ENCODE measurements around the gene AGAP1. TPM values are rescaled to one million over a fixed set of nuclear protein-coding genes. Genes with fewer than 3 reads are reported as not detected.

The AGAP1 gene
- total RNA-seq, 3 donors from 2014 or later (not counting 1 experiment from before 2014, with no cell fraction given): 42.0 to 56.4 (median 45.7) TPM

DNA sequence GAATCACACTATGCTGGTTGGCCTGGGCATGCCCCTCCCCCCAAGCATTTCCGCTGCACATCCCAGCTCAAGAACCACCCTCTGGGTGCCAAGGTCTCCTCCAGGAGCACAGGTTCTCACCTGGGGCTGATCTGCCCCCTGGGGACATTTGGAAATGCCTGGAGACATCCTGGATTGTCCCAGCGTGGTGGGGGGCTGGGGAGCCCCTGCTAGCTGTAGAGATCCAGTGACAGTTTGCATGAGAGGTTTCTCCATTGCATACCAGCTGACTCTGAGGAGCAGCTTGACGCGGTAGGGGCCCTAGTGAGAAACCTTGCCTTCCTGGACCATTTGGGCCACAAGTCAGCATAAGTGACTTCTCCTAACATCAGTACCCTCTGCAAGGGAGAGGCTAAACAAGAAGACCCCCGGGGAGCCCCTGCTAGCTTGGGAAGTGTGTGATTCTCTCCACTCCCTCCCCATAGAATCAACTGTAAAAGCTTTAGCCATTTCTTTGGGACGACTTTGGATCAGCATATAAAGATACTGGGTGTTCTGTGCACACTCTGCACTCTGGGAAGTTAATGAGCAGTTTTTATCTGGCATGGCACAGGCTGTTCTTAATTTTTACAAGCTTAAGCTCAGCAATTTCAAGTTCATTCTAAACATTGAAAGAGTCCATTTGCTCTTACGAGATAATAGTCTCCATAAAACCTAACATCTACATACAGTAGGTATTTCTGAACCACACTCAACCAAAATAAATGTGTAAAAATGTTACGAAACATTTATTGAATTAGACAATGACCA, 580.2 kb downstream of the AGAP1 start:
- no peaks in the 10 kb centered on the region for H3K9me3 ChIP-seq (ENCODE audit: control insufficient read depth, insufficient read depth, low read length)
- no peak for TF ChIP-seq CTCF (IDR thresholded peaks at IDR 0.05)
- H3K4me1 ChIP-seq (ENCODE audit: control insufficient read depth, insufficient read depth, low read length): no peaks in the 10 kb centered on the region
- ATAC-seq (no peak), DNase-seq (no peak)
- H3K27me3 ChIP-seq (ENCODE audit: control insufficient read depth, insufficient read depth, low read length): no peaks in the 10 kb centered on the region
- Mint-ChIP-seq H3K36me3 (no peaks in the 10 kb centered on the region), H3K27ac (no peak overlapping the region), H3K4me1 (no peaks in the 10 kb centered on the region), H3K27me3 (ENCODE audit: low read depth in 2 of 2) (no peaks in the 10 kb centered on the region), H3K9me3 (no peaks in the 10 kb centered on the region), H3K4me3 (no peak overlapping the region)
- H3K36me3 ChIP-seq (ENCODE audit: control insufficient read depth, insufficient read depth, low read length): no peaks in the 10 kb centered on the region
- no peak overlapping the region for H3K27ac ChIP-seq (ENCODE audit: low read length)
- no peak overlapping the region for H3K4me3 ChIP-seq (ENCODE audit: low read length)
- WGBS (ENCODE audit: insufficient coverage): 77% methylated on average over 7 of the region's 8 CpGs
- intact Hi-C loops (cut with micrococcal nuclease): no loop called here

GRCh38 chr2:236075802-236076201, 582.0 kb downstream of the AGAP1 start:
- Histone ChIP-seq H3K36me3 (ENCODE audit: control insufficient read depth, insufficient read depth, low read length) (no peaks in the 10 kb centered on the region), H3K27me3 (ENCODE audit: control insufficient read depth, insufficient read depth, low read length) (no peaks in the 10 kb centered on the region), H3K9me3 (ENCODE audit: control insufficient read depth, insufficient read depth, low read length) (no peaks in the 10 kb centered on the region), H3K27ac (ENCODE audit: low read length) (no peak overlapping the region), H3K4me3 (ENCODE audit: low read length) (no peak overlapping the region), H3K4me1 (ENCODE audit: control insufficient read depth, insufficient read depth, low read length) (no peaks in the 10 kb centered on the region)
- WGBS (ENCODE audit: insufficient coverage): 89% methylated on average over 9 of the region's 11 CpGs
- no peak overlapping the region for H3K4me3 Mint-ChIP-seq
- H3K4me1 Mint-ChIP-seq: no peaks in the 10 kb centered on the region
- H3K27me3 Mint-ChIP-seq (ENCODE audit: low read depth in 2 of 2): no peaks in the 10 kb centered on the region
- no peak for ATAC-seq
- TF ChIP-seq CTCF (IDR thresholded peaks at IDR 0.05): no peak
- DNase-seq: no peak
- no peak overlapping the region for H3K27ac Mint-ChIP-seq
- intact Hi-C loops (cut with micrococcal nuclease): no loop called here
- H3K36me3 Mint-ChIP-seq: no peaks in the 10 kb centered on the region
- no peaks in the 10 kb centered on the region for H3K9me3 Mint-ChIP-seq

DNA sequence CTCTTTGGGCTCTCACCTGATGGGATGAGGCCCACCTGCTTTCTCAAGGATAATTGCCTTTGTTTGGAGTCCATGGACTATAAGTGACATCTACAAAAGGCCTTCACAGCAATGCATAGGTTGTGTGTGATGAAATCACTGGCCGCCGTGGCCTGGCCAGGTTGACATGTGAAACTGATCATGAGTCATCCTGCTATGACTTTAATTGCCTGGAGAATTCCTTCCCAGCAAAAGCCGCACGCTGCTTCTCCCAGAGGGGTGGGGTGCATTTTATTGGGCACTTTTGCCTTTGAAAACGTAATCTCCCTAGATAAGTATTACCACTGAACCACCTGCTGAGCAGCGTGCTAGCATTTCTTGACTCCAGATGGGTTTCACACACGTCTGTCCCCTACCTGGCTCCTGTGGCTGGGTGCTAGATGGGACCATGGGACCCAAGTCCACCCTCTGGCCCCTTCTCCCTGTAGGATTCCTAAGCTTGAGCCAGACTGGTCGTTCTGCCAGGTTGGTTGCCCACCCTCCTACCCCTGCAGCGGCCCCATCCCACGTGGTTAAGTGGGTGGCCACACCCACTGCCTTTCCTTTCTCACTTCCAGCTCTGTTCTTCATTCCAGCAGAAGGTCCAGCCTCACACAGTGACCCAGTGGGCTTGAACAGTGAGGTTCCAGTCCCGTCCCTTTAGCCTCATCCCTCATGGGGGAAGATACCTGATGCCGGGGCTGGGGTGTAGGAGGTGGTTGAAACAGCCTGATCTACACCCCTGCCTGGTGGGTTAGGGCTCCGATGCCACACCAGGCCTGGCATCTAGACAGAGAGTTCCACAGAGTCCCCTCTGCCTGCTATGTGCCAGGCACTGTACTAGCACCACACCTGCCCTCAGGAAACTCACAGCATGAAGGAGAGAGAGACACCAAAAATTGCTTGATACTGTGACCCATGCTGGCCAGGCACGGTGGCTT, 584.7 kb downstream of the AGAP1 start:
- no peaks in the 10 kb centered on the region for H3K36me3 Mint-ChIP-seq

More for the DNA sequence above, 584.7 kb downstream of the AGAP1 start:
- Histone ChIP-seq H3K4me1 (ENCODE audit: control insufficient read depth, insufficient read depth, low read length) (no peaks in the 10 kb centered on the region), H3K27me3 (ENCODE audit: control insufficient read depth, insufficient read depth, low read length) (no peaks in the 10 kb centered on the region), H3K27ac (ENCODE audit: low read length) (no peak overlapping the region), H3K36me3 (ENCODE audit: control insufficient read depth, insufficient read depth, low read length) (no peaks in the 10 kb centered on the region), H3K4me3 (ENCODE audit: low read length) (no peak overlapping the region), H3K9me3 (ENCODE audit: control insufficient read depth, insufficient read depth, low read length) (no peaks in the 10 kb centered on the region)
- no peaks in the 10 kb centered on the region for H3K4me1 Mint-ChIP-seq
- ATAC-seq: no peak
- no peak overlapping the region for H3K27ac Mint-ChIP-seq
- no peaks in the 10 kb centered on the region for H3K27me3 Mint-ChIP-seq (ENCODE audit: low read depth in 2 of 2)
- 87% methylated on average over 14 of the region's 14 CpGs for WGBS (ENCODE audit: insufficient coverage)
- no peaks in the 10 kb centered on the region for H3K9me3 Mint-ChIP-seq
- intact Hi-C loops (cut with micrococcal nuclease): no loop called here
- no peak overlapping the region for H3K4me3 Mint-ChIP-seq
- TF ChIP-seq CTCF (IDR thresholded peaks at IDR 0.05): no peak
- DNase-seq: no peak

Measured in natural killer cell (primary cell).